Activated CD8-positive, alpha-beta T cell treated with anti-CD3 and anti-CD28 coated beads for 36 hours (primary cell): ENCODE data around the gene CDH19. TPM values are rescaled to one million over a fixed set of nuclear protein-coding genes. Genes with fewer than 3 reads are reported as not detected.

Experiments used
- ATAC-seq: fragments of 200-7000 bp; cut with Tn5 transposase; one replicate; pipeline ENCODE4 v1.10.0; 2021; ENCODE audit warnings: mild to moderate bottlenecking, moderate library complexity
- CTCF ChIA-PET: fragments of 350-600 bp; sonication (Branson Sonifier 250); formaldehyde crosslinking; loops from one replicate; lab custom pipeline; 2021; ENCODE audit warnings: antibody characterized with exemption; lab: Charles Lee
- POLR2A ChIA-PET: fragments of 350-600 bp; sonication (Branson Sonifier 250); formaldehyde crosslinking; loops from one replicate; lab custom pipeline; 2021; ENCODE audit warnings: antibody characterized with exemption; lab: Charles Lee
- DNase-seq: peaks from one replicate; pipeline ENCODE4 v3.0.0-alpha.2; 2020
- H3K27ac Mint-ChIP-seq: one replicate; pipeline ENCODE4 v1.8.0; 2021; ENCODE audit warnings: mild to moderate bottlenecking, mixed read lengths
- H3K27me3 Mint-ChIP-seq: one replicate; pipeline ENCODE4 v1.8.0; 2021; ENCODE audit warnings: mixed read lengths
- H3K36me3 Mint-ChIP-seq: one replicate; pipeline ENCODE4 v1.8.0; 2021; ENCODE audit warnings: low read depth, mixed read lengths
- H3K4me1 Mint-ChIP-seq: one replicate; pipeline ENCODE4 v1.8.0; 2021; ENCODE audit warnings: low read depth, mixed read lengths
- H3K4me3 Mint-ChIP-seq: one replicate; pipeline ENCODE4 v1.8.0; 2021; ENCODE audit warnings: mild to moderate bottlenecking, moderate library complexity, mixed read lengths
- H3K9me3 Mint-ChIP-seq: one replicate; pipeline ENCODE4 v1.8.0; 2021; ENCODE audit warnings: mixed read lengths
- intact Hi-C: fragments of 100-400 bp; cut with micrococcal nuclease; formaldehyde crosslinking; loops from one replicate; pipeline ENCODE4 v1.10.0; 2022
- total RNA-seq, 2 experiments: library from RNA; stranded (reverse); gene quantifications; one replicate each; pipeline ENCODE4 v1.2.3, GENCODE V29; 2021
- TF ChIP-seq, protein P1 (sequence below): fragments of 200-600 bp; IDR thresholded peaks from one replicate; pipeline ENCODE4 v1.8.0; 2022; ENCODE audit warnings: antibody characterized with exemption, mild to moderate bottlenecking

The CDH19 gene
- total RNA-seq, 2 experiments from 2014 or later, result not detected

DNA sequence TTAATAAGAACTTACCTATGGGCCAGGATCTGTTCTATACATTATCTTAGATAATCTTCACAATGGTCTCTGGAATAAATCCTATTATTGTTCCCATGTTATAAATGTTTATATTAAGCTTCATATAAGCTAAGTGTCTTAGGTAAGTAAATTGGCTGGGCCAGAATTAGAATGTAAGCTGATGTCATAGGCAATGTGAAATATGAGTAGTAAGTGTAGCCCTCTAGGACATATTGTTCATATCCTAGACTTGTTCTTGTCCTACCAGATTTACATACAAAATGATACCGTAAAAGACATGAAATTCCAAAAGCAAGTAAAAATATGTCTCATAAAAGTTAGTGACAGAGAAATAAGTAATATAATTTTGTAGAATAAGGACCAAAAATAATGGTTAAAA is 89.9 kb downstream of the CDH19 start:
- Mint-ChIP-seq H3K36me3 (no peaks in the 10 kb centered on the region), H3K27ac (no peak overlapping the region), H3K9me3 (peaks cover 5% of the 10 kb centered on the region), H3K27me3 (no peaks in the 10 kb centered on the region), H3K4me3 (no peak overlapping the region), H3K4me1 (no peaks in the 10 kb centered on the region)
- intact Hi-C loops, result no loop called here
- no peak for DNase-seq
- ATAC-seq, result no peak
- TF ChIP-seq, protein P1, sequence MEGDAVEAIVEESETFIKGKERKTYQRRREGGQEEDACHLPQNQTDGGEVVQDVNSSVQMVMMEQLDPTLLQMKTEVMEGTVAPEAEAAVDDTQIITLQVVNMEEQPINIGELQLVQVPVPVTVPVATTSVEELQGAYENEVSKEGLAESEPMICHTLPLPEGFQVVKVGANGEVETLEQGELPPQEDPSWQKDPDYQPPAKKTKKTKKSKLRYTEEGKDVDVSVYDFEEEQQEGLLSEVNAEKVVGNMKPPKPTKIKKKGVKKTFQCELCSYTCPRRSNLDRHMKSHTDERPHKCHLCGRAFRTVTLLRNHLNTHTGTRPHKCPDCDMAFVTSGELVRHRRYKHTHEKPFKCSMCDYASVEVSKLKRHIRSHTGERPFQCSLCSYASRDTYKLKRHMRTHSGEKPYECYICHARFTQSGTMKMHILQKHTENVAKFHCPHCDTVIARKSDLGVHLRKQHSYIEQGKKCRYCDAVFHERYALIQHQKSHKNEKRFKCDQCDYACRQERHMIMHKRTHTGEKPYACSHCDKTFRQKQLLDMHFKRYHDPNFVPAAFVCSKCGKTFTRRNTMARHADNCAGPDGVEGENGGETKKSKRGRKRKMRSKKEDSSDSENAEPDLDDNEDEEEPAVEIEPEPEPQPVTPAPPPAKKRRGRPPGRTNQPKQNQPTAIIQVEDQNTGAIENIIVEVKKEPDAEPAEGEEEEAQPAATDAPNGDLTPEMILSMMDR, result no peak
- ChIA-PET POLR2A (no interaction called here), CTCF (no interaction called here)

DNA sequence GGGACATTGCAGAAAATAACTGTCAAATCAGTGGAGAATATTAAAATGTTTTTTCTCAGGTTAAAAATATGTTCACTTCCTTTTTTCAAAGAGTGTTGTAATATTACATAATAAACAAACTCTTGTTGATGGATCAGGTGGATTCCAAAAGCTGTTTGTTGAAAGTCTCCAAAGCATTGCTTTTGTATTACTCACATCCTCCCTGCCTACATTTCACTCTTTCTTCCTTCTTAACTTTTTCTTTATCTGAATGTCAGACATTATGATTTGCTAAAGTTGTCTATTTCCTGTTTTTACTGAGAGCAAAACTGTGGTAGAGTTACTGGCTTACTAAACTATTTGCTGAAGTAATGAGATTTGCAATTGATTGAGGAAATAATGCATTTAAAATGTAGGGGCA is 92.1 kb downstream of the CDH19 start:
- DNase-seq, result no peak
- Mint-ChIP-seq H3K36me3 (no peaks in the 10 kb centered on the region), H3K27ac (no peak overlapping the region), H3K4me3 (no peak overlapping the region), H3K9me3 (peaks cover 5% of the 10 kb centered on the region), H3K4me1 (no peaks in the 10 kb centered on the region), H3K27me3 (no peaks in the 10 kb centered on the region)
- ChIA-PET CTCF (no interaction called here), POLR2A (no interaction called here)
- TF ChIP-seq, protein P1, result no peak
- no peak for ATAC-seq
- intact Hi-C loops, result no loop called here

DNA sequence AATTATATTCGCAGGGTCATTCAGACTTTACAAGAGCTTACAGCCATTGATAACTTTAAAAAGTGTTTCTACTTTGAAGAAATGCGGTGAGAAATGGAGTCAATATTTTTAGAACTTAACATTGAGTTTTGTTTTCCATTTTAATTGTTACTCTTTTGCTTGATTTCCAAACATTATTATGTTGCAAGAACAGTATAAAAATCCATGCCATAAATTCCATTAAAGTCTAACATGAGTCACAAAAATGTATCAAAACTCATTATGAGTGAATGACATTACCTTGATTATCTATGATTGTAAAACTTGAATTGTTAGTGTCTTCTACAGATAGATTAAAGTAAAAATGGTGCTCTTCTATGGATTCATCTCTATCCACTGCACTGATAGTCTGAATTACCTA is 92.6 kb downstream of the CDH19 start:
- ATAC-seq (no peak), DNase-seq (no peak)
- ChIA-PET POLR2A (no interaction called here), CTCF (no interaction called here)
- TF ChIP-seq, protein P1, result no peak
- Mint-ChIP-seq H3K36me3 (no peaks in the 10 kb centered on the region), H3K27me3 (no peaks in the 10 kb centered on the region), H3K4me1 (no peaks in the 10 kb centered on the region), H3K9me3 (peaks cover 3% of the 10 kb centered on the region), H3K27ac (no peak overlapping the region), H3K4me3 (no peak overlapping the region)
- intact Hi-C loops, result no loop called here

DNA sequence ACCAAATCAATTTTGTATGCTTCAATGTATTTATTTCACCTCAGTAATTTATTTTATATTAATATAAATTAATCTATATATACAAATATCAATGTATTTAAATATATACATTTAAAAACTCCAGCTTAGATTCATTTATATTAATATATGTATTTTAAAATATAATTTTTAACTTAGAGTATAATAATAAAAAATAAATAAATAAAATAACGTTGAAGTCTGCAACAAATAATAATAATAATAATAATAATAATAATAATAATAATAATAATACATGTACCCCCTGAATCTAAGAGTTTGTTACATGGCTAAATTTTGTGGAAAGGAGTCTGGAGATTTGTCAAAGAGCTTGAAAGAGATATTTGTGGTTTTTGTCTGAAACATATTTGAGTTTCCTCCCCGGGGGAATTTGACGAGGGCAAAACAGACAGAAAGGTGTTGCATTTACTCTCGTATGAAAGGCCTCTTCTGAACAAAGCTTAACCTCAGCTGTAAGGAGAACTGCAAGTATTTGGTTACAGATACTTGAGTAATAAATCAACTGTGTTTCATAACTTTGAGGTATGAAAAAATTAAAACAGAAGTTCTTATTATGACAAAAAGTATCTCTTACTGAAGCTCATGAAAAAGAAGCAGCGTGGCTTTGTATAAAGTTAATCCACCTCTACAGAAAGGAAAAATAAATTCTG is 93.4 kb downstream of the CDH19 start:
- ChIA-PET CTCF (no interaction called here), POLR2A (no interaction called here)

DNA sequence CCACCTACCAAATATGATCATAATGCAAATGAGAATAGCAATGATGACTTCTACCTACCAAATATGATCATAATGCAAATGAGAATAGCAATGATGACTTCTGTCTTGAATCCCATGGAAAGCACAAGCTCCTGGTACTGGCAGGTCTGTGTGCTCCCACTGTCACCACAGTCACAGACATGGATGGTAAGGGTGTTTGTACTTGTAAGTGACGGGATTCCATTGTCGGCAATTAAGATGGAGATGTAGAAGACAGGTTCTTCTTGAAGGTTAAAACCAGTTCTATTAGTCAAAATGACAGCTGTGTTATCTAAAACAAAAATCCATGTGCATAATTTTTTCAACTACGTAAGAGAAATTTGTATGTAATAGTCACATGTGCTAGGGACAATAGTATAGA is 95.0 kb downstream of the CDH19 start:
- TF ChIP-seq, protein P1, result no peak
- ChIA-PET CTCF (no interaction called here), POLR2A (no interaction called here)
- H3K4me3 Mint-ChIP-seq, result no peak overlapping the region
- ATAC-seq (no peak), DNase-seq (no peak)
- H3K27ac Mint-ChIP-seq, result no peak overlapping the region
- H3K27me3 Mint-ChIP-seq, result no peaks in the 10 kb centered on the region
- H3K4me1 Mint-ChIP-seq, result no peaks in the 10 kb centered on the region
- no peaks in the 10 kb centered on the region for H3K36me3 Mint-ChIP-seq
- peaks cover 3% of the 10 kb centered on the region for H3K9me3 Mint-ChIP-seq
- intact Hi-C loops, result no loop called here

More for the DNA sequence above, 93.4 kb downstream of the CDH19 start:
- Mint-ChIP-seq H3K4me3 (no peak overlapping the region), H3K36me3 (no peaks in the 10 kb centered on the region), H3K4me1 (no peaks in the 10 kb centered on the region), H3K27me3 (no peaks in the 10 kb centered on the region), H3K9me3 (peaks cover 3% of the 10 kb centered on the region), H3K27ac (no peak overlapping the region)
- TF ChIP-seq, protein P1, result no peak
- DNase-seq (no peak), ATAC-seq (no peak)
- intact Hi-C loops, result no loop called here
